ENCODE results near the gene SNRPD2. TPM values are rescaled to one million over a fixed set of nuclear protein-coding genes. Genes with fewer than 3 reads are reported as not detected.

SNRPD2 gene
- total RNA-seq, 1 experiment from 2014 or later: 793 TPM

DNA sequence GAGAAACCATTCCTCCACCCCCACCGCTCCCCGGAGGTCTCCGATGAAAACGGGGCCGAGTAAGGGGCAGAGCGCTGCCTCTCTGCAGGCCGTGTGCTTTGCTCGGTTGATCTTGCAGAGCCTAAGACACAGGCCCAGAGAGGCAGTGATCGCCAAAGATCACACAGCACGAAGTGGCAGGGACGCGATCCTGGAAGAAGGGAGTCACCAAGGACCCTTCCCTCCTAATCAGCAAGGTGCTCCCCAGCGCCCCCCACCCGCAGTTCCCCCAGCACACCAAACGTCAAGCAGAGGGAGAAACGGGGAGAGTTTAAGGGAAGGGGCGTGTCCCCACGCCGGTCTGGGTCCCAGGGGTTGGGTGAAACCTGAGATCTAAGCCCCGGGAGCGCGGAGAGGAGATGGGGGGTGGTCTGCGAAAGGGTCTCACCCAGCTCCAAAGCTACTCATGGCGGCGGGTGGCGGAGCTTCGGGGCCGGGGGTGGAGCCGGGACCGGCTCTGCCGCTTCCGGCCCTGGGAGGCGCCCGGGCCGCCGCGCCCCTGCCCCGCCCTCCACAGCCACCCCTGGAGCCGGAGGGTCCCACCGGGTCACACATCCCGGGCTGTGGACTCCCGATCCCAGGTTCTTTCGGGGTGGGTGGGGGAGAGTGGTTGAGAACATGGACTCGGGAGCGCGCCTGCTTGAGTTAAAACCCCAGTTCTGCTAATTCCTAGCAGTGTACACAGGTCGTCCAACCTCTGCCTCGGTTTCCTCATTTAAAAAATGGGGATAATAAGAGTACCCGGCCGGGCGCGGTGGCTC is 52.6 kb downstream of the SNRPD2 start, which contains the start of gene EML2:
Gene EML2, minus strand, starts transcription at position 468 of the 800 bp plus-strand sequence. Its CDS starts 21 bp downstream, at position 447.
- Histone ChIP-seq H3K4ac (ENCODE audit: low read depth, low read length) (no peak within 1 kb of the TSS), H3K23me2 (ENCODE audit: insufficient read length, low read depth, low read length, poor library complexity, severe bottlenecking) (peaks cover 18% of the 10 kb centered on the region), H3K4me2 (ENCODE audit: insufficient read depth, insufficient read length, low read length) (peak within 1 kb of the TSS; percentile 55), H3K14ac (ENCODE audit: insufficient read depth, low read length) (no peak within 1 kb of the TSS), H2BK15ac (ENCODE audit: low read depth, low read length) (no peak within 1 kb of the TSS), H4K91ac (ENCODE audit: insufficient read length, low read depth, low read length) (no peak within 1 kb of the TSS), H3K18ac (ENCODE audit: insufficient read length, low read depth, low read length) (no peak within 1 kb of the TSS), H3T11ph (ENCODE audit: low read length) (no peak within 1 kb of the TSS), H4K20me1 (ENCODE audit: control insufficient read depth, insufficient read depth, insufficient read length) (no peaks in the 10 kb centered on the region), H3K79me2 (ENCODE audit: insufficient read depth, low read length) (no peaks in the 10 kb centered on the region), H3K23ac (ENCODE audit: insufficient read length, low read depth, low read length) (no peak within 1 kb of the TSS), H2AFZ (ENCODE audit: low read length) (no peak within 1 kb of the TSS), H3K56ac (ENCODE audit: insufficient read length, low read depth, low read length) (no peak within 1 kb of the TSS), H3K9ac (ENCODE audit: extremely low read depth, insufficient read length, low read length) (no peak within 1 kb of the TSS), H2BK5ac (ENCODE audit: insufficient read length, low read length) (no peak within 1 kb of the TSS), H2BK12ac (ENCODE audit: insufficient read length, low read depth, low read length) (no peak within 1 kb of the TSS), H4K5ac (ENCODE audit: insufficient read length, low read depth, low read length) (no peak within 1 kb of the TSS), H3K27me3 (ENCODE audit: insufficient read depth, low read length) (no peaks in the 10 kb centered on the region), H3K4me1 (ENCODE audit: insufficient read depth, low read length) (peaks cover 3% of the 10 kb centered on the region; the same call in 1 of the 2 replicates), H3K9me3 (ENCODE audit: control insufficient read depth, low read depth, low read length) (no peaks in the 10 kb centered on the region), H3K79me1 (ENCODE audit: insufficient read depth, low read depth, low read length, poor library complexity, severe bottlenecking) (no peaks in the 10 kb centered on the region), H3K27ac (ENCODE audit: insufficient read length, low read depth, low read length) (no peak within 1 kb of the TSS), H2BK20ac (ENCODE audit: low read depth, low read length, poor library complexity, severe bottlenecking) (no peak within 1 kb of the TSS), H4K8ac (replicated peaks; ENCODE audit: insufficient read length, low read depth, low read length) (no peak within 1 kb of the TSS), H2AK5ac (ENCODE audit: insufficient read length, low read length) (no peak within 1 kb of the TSS), H2BK120ac (ENCODE audit: low read depth, low read length, poor library complexity, severe bottlenecking) (no peak within 1 kb of the TSS)
- Mint-ChIP-seq H3K27me3 (ENCODE audit: low read depth) (peaks cover 2% of the 10 kb centered on the region), H3K4me3 (peak within 1 kb of the TSS; percentile 75 to 87), H3K36me3 (ENCODE audit: insufficient read depth in 1 of 3, low read depth in 3 of 3) (no peaks in the 10 kb centered on the region; a peak in 1 of 7 replicates), H3K27ac (peak within 1 kb of the TSS; percentile 23 to 68 (median 48); a peak in 5 of 7 replicates), H3K4me1 (peaks cover 28 to 36% of the 10 kb centered on the region in 2 experiments), H3K9me3 (no peaks in the 10 kb centered on the region)
- DNase-seq: peak; percentile 95
- no CpG with 5 or more reads among the region's 52 CpGs for WGBS (ENCODE audit: extremely low coverage, insufficient read length, low lambda C conversion rate)
- TF ChIP-seq, protein P1, sequence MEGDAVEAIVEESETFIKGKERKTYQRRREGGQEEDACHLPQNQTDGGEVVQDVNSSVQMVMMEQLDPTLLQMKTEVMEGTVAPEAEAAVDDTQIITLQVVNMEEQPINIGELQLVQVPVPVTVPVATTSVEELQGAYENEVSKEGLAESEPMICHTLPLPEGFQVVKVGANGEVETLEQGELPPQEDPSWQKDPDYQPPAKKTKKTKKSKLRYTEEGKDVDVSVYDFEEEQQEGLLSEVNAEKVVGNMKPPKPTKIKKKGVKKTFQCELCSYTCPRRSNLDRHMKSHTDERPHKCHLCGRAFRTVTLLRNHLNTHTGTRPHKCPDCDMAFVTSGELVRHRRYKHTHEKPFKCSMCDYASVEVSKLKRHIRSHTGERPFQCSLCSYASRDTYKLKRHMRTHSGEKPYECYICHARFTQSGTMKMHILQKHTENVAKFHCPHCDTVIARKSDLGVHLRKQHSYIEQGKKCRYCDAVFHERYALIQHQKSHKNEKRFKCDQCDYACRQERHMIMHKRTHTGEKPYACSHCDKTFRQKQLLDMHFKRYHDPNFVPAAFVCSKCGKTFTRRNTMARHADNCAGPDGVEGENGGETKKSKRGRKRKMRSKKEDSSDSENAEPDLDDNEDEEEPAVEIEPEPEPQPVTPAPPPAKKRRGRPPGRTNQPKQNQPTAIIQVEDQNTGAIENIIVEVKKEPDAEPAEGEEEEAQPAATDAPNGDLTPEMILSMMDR (conservative IDR thresholded peaks at IDR 0.05): peak; percentile 47

Measured in H9 (cell line).